Retinal pigment epithelial cell (primary cell): ENCODE results near the gene SLC10A2.

ENCODE experiments used
- DNase-seq: peaks from one replicate; pipeline ENCODE4 v3.0.0-alpha.2; 2010; ENCODE audit warnings: low read depth
- H3K4me3 ChIP-seq: 2 replicates; pipeline ENCODE4 v1.5.1; 2011; ENCODE audit warnings: mild to moderate bottlenecking, low read length, control low read depth, moderate library complexity
- CTCF ChIP-seq: conservative IDR thresholded peaks from 2 replicates; pipeline ENCODE4 v1.5.1; 2011; ENCODE audit warnings: low read depth, low read length, control low read depth, inconsistent platforms

SLC10A2 gene

DNA sequence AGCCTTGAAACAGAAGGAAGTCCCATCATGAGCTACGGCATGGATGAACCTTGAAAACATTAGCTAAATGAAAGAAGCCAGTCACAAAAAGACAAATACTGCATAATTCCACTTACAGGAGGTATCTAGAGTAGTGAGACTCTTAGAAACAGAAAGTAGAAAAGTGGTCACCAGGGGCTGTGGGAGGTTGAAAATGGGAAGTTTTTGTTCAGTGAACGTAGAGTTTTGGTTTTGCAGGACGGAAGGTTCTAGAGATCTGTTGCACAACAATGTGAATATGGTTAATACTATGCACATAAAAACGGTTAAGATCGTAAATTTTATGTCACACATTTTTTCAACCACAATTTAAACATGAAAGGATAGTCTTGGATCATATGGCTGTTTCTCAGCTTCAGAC is 11.9 kb upstream of the SLC10A2 start:
- DNase-seq = no peak
- H3K4me3 ChIP-seq = no peak overlapping the region
- no peak for TF ChIP-seq CTCF

DNA sequence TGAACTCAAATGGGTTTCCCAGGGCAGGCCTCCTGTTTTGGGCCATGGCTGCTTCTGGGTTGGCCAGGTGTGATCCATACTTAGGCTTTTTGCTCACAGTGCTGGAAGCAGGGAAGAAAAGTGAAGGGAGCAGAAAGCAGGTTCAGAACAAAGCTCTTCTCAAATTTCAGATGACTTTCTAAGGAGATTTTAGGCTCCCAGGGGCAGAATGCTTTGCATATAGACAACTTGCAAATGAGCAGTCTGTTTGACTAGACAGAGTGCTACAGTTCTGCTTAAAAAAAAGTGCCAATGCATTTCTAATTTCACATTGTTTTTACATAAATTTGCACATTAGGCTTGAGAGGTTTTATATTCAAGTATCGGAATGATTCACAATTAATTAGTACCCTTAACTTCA is 2.6 kb upstream of the SLC10A2 start:
- H3K4me3 ChIP-seq = no peak overlapping the region
- TF ChIP-seq CTCF = no peak
- no peak for DNase-seq

GRCh38 chr13:103067751-103068555 is 1.7 kb upstream of the SLC10A2 start:
- H3K4me3 ChIP-seq = no peak overlapping the region
- TF ChIP-seq CTCF = no peak
- no peak for DNase-seq

DNA sequence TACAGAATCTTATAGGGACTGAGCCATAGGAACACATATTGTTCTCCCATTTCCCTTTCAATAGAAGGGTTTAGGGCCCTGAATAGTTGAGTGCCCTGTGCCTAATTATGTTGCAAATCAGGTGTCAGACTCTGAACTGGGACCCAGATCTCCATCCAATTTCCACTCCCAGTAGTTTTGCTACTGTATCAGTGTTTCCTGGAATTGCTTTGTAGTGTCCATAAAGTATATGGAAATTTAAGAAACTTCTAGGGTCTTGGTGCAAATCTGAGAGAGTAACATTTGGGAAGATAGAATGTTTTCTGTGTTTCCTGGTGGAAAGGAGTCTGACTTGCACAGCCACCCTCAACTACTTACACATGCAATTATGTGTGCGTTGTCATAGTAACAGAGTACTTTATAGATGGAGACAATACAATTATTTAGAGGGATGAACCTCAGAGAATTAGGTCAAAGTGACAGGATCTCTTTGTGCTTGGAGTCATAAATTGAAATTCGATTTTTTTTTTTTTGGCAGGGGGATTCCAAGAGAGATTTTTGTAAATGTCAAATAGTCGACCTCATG is 646 bp upstream of the SLC10A2 start:
- no peak for DNase-seq
- TF ChIP-seq CTCF = no peak
- no peak overlapping the region for H3K4me3 ChIP-seq

DNA sequence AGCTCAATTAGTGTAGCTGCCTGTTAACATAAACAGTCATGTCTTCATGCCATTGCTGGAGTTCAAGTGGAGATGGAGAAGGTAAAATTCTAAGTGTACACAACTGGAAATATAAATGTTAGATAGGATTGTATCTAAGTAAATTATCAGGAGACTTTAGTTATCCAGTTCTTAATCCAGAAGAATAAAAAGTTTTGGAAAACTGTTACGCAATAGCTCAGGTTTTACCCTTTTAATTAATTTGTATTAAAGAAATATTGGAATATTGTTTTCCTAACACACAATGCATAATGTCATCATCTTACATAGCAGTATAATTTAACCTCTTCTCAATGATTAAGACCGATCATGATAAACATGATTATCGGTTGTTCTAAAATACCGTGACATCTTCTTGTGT is 2.8 kb downstream of the SLC10A2 start:
- no peak for DNase-seq
- no peak overlapping the region for H3K4me3 ChIP-seq

GRCh38 chr13:103062079-103062478 is 4.1 kb downstream of the SLC10A2 start:
- no peak for DNase-seq
- no peak overlapping the region for H3K4me3 ChIP-seq
- no peak for TF ChIP-seq CTCF

More for the DNA sequence above, 2.8 kb downstream of the SLC10A2 start:
- TF ChIP-seq CTCF = no peak

- no peak for DNase-seq
- H3K4me3 ChIP-seq = no peak overlapping the region
- TF ChIP-seq CTCF = no peak
Observed at GRCh38 chr13:103056008-103056407, 10.2 kb downstream of the SLC10A2 start.
